ENCODE measurements around the gene RPL15.

Gene RPL15

GRCh38 chr3:23959135-23959900, 42.4 kb downstream of the RPL15 start:
- Histone ChIP-seq H3K4me1 (no peaks in the 10 kb centered on the region), H3K9me3 (no peaks in the 10 kb centered on the region), H3K4me3 (ENCODE audit: low read depth, low read length) (no peak overlapping the region), H3K27me3 (no peaks in the 10 kb centered on the region), H3K36me3 (no peaks in the 10 kb centered on the region)
- no peak for TF ChIP-seq CTCF (IDR thresholded peaks at IDR 0.05; ENCODE audit: low read depth, low read length)
- DNase-seq = no peak

GRCh38 chr3:23960649-23961048, 43.7 kb downstream of the RPL15 start:
- DNase-seq = no peak
- peaks cover under 1% of the 10 kb centered on the region; the same call in 1 of the 2 replicates for H3K36me3 ChIP-seq

GRCh38 chr3:23961066-23961465, 44.1 kb downstream of the RPL15 start:
- Histone ChIP-seq H3K4me1 (no peaks in the 10 kb centered on the region), H3K4me3 (ENCODE audit: low read depth, low read length) (no peak overlapping the region), H3K9me3 (no peaks in the 10 kb centered on the region), H3K27me3 (no peaks in the 10 kb centered on the region), H3K36me3 (peaks cover 3% of the 10 kb centered on the region; the same call in 1 of the 2 replicates)
- DNase-seq = no peak
- TF ChIP-seq CTCF (IDR thresholded peaks at IDR 0.05; ENCODE audit: low read depth, low read length) = no peak

More at GRCh38 chr3:23960649-23961048, 43.7 kb downstream of the RPL15 start:
- Histone ChIP-seq H3K27me3 (no peaks in the 10 kb centered on the region), H3K4me1 (no peaks in the 10 kb centered on the region), H3K4me3 (ENCODE audit: low read depth, low read length) (no peak overlapping the region), H3K9me3 (no peaks in the 10 kb centered on the region)
- TF ChIP-seq CTCF (IDR thresholded peaks at IDR 0.05; ENCODE audit: low read depth, low read length) = no peak

GRCh38 chr3:23961913-23962312, 45.0 kb downstream of the RPL15 start:
- no peak for TF ChIP-seq CTCF (IDR thresholded peaks at IDR 0.05; ENCODE audit: low read depth, low read length)
- Histone ChIP-seq H3K9me3 (no peaks in the 10 kb centered on the region), H3K36me3 (peaks cover 3% of the 10 kb centered on the region; the same call in 1 of the 2 replicates), H3K4me3 (ENCODE audit: low read depth, low read length) (no peak overlapping the region), H3K4me1 (no peaks in the 10 kb centered on the region), H3K27me3 (no peaks in the 10 kb centered on the region)
- DNase-seq = no peak

GRCh38 chr3:23964537-23965235, 47.8 kb downstream of the RPL15 start:
- no peaks in the 10 kb centered on the region for H3K27me3 ChIP-seq
- DNase-seq = no peak
- H3K36me3 ChIP-seq = peaks cover 3% of the 10 kb centered on the region; the same call in 1 of the 2 replicates
- H3K9me3 ChIP-seq = no peaks in the 10 kb centered on the region
- H3K4me3 ChIP-seq (ENCODE audit: low read depth, low read length) = no peak overlapping the region
- no peak for TF ChIP-seq CTCF (IDR thresholded peaks at IDR 0.05; ENCODE audit: low read depth, low read length)
- H3K4me1 ChIP-seq = no peaks in the 10 kb centered on the region

GRCh38 chr3:23966328-23966727, 49.4 kb downstream of the RPL15 start:
- no peak overlapping the region for H3K4me3 ChIP-seq (ENCODE audit: low read depth, low read length)
- peaks cover 3% of the 10 kb centered on the region; the same call in 1 of the 2 replicates for H3K36me3 ChIP-seq
- H3K27me3 ChIP-seq = no peaks in the 10 kb centered on the region
- no peaks in the 10 kb centered on the region for H3K9me3 ChIP-seq
- TF ChIP-seq CTCF (IDR thresholded peaks at IDR 0.05; ENCODE audit: low read depth, low read length) = no peak
- no peaks in the 10 kb centered on the region for H3K4me1 ChIP-seq
- DNase-seq = no peak

Measured in BE2C (cell line).